GM23338 (cell line): Measurements from ENCODE around the gene ESYT2.

ENCODE experiments used
- CTCF ChIP-seq, 2 experiments: fragments of 200-600 bp in 1 of 2; sonication (generic) in 1 of 2; conservative IDR thresholded peaks; 2 replicates each; pipeline versions ENCODE4 v1.5.1 to v1.6.1; 2016 to 2017; ENCODE audit warnings: antibody characterized with exemption in 2 of 2, low read depth in 2 of 2, mild to moderate bottlenecking in 2 of 2, moderate library complexity in 1 of 2
- EZH2 ChIP-seq: fragments of 200-600 bp; sonication (generic); IDR thresholded peaks from one replicate; pipeline ENCODE4 v1.8.0; 2017; ENCODE audit warnings: antibody characterized with exemption, mild to moderate bottlenecking, low read depth; ENCODE audit not compliant: unreplicated experiment
- POLR2AphosphoS5 ChIP-seq: IDR thresholded peaks from 2 replicates; pipeline ENCODE4 v1.6.1; 2016; ENCODE audit warnings: antibody characterized with exemption, low read depth
- ZNF114 ChIP-seq: fragments of 250-450 bp; sonication (Bioruptor Pico); IDR thresholded peaks from 2 replicates; pipeline ENCODE4 v1.5.0; 2020; ENCODE audit warnings: mild to moderate bottlenecking, moderate library complexity

- TF ChIP-seq CTCF (conservative IDR thresholded peaks at IDR 0.05; ENCODE audit: low read depth in 2 of 2) (peak; percentile 55 to 72), EZH2 (no peak), POLR2AphosphoS5 (no peak), ZNF114 (CRISPR knock-in tag) (no peak)
These were observed 68.4 kb downstream of the ESYT2 start for GRCh38 chr7:158760936-158761335.
